Umbilical cord (tissue), 2 donors: Measurements from ENCODE around the gene CMBL. TPM values are rescaled to one million over a fixed set of nuclear protein-coding genes. Genes with fewer than 3 reads are reported as not detected.
"Not testable (repeated sequence)": the region's sequence is repeated elsewhere in the genome, so short reads cannot be mapped to it uniquely, and the experiment has no call there.

Source experiments
- DNase-seq: peaks from one replicate; pipeline ENCODE4 v3.0.0-alpha.2; 2015; ENCODE audit warnings: low spot score
- total RNA-seq: library from RNA; depleted of rRNA; stranded (reverse); fragments of >200 nt; gene quantifications from one replicate; pipeline ENCODE4 v1.2.3, GENCODE V29; 2014; ENCODE audit warnings: low replicate concordance; ENCODE audit not compliant: insufficient read depth

Gene CMBL
- total RNA-seq, 1 donor from 2014 or later = 3.9 TPM

DNA sequence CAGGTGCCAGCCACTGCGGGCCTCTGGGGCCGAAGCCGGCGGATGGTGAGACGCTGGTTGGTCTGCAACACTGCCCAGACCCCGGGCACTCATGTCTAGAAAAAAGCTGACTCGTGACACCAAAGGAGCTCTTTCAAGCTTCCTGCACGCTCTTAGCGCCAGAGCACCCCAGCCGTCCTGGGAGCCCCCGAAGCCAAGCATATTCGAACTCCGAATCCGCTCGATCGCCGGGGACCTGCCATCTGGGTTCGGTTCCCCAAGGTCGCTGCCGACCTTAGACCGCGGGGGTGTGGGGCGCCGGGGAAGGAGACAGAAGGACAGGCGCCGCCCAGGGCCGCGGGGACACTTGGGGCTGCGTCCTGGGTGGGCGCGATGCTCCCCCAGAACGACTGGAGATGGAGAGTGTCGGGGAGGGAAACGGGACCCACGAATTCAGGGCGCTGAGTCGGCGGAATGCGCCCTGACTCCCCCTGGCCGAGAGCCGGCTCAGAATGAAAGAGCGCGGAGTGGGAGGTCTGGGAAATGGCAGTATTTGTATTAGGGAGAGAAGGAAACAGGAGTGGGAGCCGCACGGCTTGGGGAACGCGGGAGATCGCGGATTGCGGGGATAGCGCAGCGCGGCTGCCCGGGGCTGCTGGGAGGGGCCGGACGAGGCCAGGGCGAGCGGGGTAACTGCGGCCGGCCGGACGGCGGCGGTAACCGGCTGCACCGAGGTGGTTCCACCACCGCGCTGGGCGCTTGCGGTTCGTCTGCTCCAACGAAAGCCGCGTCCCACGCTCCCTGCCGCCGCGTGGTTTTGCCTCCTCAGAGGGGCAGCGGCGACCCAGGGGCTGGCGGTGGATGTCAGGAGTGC lies 25.7 kb upstream of the CMBL start:
- no peak for DNase-seq

DNA sequence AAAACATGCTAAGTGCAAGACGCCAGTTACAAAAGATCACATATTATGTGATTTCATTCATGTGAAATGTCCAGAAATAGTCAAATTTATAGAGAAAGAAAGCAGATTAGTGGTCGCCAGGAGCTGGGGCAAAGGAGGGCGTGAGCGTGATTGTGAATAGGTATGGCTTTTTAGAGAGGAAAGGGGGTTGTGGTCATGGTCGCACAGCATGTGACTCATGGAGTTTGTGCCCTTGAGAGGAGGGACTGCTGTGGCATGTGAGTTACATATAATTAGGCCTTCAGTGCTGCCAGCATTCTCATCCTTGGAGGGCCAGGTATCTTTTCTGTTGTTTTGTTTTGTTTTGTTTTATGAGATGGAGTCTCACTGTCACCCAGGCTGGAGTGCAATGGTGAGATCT lies 24.6 kb upstream of the CMBL start:
- DNase-seq = no peak

DNA sequence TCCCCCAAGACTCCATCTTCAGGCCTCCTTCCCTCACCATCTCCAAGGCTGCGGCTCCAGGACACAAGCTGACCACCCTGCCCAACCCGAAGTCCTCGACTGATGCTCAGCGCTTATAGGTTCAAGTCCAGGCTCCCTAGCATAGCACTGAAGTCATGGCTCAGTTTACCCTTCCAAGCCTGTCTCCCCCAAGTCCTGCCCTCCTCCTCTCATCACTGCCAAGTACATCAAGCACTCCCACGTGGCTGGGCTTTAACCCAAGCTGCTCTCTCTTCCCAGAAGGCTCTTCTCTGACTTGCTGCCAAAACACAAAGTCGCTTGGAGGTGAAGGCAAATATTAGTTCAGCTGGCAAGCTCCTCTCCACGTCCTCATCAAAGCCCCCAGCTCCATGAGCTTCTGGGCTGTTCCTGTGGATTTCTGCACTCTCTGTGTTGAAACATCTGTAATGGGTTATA lies 23.7 kb upstream of the CMBL start:
- DNase-seq = peak; percentile 83

DNA sequence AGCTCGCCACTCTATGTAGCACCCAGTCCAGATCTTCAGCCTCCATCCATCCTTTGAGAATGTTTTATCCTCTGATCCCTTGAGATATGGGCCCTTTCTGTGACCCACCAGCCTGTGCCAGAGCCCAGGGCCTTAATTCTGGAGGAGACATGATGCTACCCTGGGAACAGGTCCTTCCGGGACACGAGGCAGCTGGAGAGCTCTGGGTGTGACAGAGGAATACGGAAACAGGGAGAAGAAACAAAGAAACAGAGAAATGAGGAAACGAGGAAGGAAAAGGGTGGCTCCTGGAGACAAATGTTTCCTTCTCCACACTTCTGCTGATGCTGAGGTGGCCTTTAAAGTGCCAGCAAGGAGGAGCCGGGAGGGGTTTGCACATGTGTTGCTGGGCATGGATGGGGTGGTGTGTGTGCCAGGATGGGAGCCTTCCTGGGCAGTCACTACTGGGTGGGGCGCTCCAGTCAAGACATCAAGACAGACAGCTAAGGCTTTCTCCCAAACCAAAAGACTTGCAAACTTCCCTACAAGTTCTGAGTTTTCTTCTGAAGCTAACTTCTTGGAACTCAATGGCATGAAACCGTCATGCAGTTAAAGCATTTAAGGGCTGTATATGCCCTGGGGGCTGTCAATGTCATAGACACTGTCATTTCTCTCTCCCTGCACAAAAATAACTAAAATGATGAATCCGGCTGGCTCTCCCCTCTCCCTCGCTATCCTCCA lies 23.0 kb upstream of the CMBL start:
- no peak for DNase-seq

DNA sequence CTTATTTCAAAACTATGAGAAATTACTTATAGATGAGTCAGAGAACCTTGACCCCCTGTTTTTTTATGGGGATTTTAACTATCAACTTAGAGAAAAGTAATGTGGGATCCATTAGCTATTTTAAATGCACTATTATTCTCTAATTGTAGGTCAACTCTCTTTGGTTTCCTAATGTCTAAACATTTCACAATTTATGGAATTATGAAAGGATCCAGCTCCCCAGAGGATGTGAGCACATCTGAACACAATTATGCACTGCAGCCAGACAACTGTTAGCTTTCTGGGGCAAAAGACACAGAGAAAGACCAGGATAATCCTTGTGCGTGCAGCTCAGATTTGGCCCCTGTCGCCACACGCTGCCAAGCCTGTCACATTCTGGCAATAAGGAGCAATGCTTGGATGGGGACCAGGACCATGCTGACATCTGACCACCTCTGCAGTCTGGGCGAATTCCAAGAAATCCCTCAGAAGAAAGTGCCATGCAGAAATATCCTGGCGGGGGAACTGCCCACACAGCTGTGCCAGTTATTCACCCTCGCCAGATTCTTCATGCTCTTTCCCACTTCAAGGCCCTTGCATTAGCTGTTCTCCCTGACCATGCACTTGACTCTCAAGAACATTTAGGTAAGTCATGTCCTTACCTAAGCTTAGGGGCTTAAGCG lies 22.2 kb upstream of the CMBL start:
- DNase-seq = peak; percentile 56

DNA sequence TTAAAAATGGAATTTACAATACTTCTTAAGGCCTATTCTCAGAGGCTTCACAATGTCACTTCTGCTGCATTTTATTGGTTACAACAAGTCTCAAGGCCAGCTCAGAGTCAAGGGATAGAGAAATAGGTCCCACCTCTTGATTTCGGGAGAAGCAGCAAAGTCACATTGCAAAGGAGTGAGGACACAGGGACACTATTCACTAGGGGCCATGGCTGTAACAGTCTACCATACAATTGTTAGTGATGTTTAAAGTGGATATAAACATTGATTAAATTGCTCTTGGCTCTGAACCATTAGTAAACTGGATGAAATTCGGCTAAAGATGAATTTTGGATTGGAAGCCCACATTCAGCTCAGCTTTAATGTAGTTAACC lies 21.7 kb upstream of the CMBL start:
- DNase-seq = no peak

DNA sequence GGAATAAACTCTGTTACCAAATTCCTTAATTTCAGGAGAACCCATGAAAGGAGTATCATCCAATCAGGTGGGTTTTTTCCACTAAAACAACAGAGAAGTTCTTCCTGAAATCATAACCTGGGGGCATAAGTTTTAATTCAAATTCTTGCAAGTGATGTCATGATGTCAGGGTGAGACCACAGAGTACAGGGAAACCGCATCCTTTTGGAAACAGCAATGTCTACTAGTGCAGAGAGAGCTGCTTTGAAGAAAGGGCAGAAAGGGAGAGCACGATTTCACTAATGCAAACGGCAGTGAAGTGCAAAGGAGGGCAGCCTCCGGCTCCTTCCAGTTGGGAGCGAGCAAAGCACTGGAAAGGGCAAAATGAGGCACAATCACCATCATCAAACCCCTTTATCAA lies 20.6 kb upstream of the CMBL start:
- DNase-seq = no peak

DNA sequence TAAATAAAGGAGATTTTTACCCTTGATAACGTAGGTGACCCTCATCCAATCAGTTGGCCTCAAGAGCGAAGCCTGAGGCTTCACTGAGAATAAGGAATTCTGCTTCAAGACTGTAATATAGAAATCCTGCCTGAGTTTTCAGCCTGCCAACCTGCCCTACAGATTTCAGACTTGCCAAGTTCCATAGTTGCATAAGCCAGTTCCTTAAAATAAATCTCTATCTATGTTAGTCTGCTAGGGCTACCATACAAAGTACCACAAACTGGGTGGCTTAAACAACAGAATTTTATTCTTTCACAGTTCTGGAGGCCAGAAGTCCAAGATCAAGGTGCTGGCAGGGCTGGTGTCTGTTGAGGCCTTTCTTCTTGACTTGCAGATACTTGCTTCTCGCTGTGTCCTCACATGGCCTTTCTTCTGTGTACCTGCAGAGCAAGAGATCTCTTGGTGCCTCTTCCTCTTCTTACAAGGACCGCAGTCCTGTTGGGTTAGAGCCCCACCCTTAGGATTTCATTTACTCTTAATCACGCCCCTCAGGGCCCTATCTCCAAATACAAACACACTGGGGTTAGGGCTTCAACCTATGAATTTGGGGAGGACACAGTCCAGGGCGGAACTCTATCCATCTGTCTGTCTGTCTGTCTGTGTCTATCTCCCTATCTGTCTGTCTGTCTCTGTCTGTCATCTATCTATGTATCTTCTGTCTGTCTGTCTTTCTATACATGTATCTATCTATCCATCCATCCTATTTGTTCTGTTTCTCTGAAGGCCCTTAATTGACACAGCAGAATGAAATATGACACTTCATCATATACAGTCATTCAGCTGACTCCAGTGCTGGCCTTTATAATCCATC lies 17.0 kb upstream of the CMBL start:
- no peak for DNase-seq

DNA sequence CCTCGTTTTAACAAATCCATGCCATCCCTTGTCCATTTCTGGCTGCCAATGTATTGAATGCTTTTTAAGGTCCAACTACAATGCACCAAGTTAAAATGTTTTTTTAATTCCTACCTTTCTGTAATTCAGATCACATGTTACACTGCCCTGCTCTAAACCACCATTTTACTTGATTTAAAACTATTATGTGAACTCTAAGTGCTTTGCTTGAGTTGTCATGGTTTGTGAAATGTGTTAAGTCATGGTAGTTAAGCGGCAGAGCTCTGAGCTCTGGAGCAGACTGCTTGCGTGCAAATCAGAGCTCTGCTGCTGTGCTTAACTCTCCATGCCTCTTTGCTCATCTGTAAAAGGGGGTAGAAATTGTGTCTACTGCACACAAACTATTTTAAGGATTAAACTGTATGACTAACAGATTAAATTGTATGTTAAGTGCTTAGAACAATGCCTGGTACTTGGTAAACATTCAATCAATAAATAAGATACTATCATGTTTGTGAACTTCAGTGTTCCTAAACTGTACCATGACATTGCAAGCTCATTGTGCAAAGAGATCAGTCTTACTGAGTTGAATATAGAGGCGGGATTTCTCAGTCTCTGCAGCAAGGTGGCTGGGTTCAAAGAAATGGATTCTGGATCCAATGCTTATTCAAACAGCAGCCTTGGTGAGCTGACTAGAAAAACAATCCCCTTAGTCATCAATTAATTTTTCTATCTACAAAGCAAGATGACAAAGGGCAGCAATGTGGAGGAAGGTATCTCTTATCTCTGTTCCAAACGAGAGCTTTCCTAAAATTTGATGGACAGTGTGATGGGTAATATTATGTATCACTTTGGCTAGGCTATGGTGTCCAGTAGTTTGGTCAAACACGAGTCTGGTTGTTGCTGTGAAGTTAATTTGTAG lies 16.1 kb upstream of the CMBL start:
- DNase-seq = peak; percentile 14

DNA sequence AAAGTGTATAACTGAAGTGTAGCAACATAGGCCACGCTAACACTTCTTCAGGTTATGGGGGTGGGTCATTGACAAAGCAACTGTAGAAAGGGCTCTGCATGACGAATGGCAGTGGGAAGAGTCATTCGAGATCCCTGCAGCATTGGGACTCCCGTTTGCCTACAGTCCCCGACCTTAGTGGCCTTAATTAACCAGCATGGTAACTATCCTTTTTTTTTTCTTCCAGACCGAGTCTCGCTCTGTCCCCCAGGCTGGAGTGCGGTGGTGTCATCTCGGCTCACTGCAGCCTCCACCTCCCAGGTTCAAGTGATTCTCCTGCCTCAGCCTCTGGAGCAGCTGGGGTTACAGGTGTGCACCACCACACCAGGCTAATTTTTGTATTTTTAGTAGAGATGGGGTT lies 14.2 kb upstream of the CMBL start:
- no peak for DNase-seq

DNA sequence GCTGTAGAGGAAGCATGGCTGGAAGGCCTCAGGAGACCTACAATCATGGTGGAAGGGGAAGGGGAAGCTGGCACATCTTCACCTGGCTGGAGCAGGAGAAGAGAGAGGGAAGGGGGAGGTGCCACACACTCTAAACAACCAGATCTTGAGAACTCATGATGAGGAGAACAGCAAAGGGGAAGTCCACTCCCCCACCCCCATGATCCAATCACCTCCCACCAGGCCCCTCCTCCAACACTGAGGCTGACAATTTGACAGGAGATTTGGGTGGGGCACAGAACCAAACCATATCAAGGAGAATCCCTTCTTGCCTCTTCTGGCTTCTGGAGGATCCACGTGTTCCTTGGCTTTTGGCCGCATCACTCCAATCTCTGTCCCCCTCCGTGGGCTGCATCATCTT lies 13.1 kb upstream of the CMBL start:
- DNase-seq = no peak

DNA sequence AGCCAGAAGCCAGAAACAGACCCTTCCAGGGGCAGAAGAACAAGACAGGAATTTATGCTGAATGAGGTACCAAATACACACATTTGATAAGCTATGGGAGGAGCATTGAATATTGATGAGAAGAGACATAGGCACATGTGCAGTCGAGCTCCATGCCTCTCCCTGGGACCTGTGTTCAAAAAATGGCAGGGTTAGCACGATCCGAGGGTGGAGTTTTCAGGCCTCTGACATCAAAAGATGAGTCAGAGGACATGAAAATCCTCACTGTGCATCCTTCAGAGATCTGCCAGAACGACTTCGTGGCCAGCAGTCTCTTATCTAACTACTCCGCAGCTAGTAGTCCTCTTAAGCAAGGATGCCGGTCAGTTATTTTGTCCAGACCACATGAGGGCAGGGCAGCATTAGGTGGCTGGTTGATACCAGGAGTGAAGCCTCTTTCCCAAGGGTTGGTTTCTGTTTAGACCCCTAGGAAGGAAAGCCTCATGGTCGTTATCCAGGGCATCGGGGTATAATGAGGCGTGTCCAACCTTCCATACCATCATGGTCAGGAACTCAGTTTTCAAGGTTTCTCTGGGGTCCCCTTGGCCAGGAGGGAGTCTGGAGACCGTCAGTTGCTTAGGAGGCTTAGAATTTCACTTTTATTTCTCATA lies 11.6 kb upstream of the CMBL start:
- peak; percentile 83 for DNase-seq

DNA sequence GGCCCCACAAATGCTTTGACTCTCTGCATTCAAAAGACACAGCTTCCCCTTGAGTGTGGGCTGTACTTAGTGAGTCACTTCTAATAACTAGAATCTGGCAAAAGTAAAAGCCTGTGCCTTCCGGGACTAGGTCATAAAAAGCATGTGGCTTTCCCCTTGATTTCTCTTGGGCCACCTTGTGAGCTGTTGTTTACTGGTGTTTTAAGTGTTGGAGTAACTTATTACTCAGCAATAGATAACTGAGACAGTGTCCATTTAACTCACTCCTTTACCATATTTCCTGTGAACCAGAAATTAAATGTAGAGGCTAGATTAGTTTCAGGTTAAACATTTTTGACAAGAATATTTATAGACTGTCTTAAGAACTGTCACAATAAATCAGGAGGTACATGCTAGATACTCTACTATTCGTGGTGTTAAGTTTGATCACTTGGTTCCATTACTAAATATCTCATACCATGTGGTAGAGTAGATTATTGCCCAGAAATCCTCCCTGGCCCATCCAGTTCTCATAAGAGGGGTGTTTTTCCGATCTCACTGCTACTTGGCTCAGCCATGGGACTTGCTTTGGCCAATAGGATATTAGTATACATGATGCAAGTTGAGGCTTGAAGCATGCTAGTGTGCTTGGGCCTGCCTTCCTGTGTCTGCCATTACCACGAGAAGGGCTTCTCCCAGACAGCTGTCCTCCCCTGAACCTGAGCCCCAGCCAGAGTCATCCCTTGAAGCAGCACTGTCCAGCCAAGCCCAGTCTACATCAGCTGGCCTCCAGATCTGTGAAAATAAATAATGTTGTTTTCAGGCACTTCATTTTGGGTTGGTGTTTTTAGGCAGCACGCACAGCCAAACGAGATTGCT lies 10.4 kb upstream of the CMBL start:
- no peak for DNase-seq

DNA sequence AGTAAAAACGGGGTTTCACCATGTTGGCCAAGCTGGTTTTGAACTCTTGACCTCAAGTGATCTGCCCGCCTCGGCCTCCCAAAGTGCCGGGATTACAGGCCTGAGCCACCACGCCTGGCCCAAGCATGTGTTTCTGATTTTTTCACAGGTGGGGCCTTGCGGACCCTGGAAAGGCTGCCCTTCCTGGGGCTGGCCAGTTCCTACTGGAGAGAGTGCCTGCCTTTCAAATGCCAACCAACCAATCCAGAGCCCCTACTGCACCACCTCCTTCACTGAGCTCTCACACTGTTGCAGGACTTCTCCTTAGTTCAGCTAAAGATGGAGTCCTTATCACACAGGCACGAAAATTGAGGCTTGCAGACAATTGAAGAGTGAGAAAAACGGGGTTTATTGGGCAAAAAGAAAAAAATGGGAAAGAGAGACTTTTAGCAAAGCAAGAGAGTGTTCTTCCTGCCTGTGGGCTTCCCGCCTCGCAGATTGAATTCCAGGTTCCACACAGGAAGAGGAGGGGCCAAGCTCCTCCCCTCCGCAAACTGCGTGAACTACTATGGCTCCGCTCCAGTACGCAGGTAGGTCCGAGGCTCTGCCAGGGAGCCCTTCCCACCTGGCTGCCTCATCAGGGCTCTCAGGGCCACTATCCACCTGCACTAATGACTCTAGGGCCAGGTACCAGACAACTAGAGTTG lies 8.3 kb upstream of the CMBL start:
- no peak for DNase-seq

DNA sequence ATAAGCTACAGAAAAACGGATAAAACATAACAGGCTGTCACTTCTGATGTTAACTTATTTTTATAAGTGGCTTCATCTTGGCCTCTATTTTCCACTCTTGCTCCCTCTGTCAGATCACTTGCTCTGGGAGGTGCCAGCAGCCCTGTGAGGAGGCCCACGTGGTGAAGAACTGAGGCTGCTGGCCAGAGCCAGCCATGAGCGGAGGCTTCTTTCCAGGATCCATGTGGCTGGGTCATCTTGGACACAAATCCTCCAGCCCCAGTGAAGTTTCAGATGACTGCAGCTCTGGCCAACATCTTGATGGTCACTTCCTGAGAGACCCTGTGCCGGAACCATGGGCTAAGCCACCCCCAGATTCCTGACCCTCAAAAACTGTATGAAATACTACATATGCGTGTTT lies 7.5 kb upstream of the CMBL start:
- DNase-seq = no peak

DNA sequence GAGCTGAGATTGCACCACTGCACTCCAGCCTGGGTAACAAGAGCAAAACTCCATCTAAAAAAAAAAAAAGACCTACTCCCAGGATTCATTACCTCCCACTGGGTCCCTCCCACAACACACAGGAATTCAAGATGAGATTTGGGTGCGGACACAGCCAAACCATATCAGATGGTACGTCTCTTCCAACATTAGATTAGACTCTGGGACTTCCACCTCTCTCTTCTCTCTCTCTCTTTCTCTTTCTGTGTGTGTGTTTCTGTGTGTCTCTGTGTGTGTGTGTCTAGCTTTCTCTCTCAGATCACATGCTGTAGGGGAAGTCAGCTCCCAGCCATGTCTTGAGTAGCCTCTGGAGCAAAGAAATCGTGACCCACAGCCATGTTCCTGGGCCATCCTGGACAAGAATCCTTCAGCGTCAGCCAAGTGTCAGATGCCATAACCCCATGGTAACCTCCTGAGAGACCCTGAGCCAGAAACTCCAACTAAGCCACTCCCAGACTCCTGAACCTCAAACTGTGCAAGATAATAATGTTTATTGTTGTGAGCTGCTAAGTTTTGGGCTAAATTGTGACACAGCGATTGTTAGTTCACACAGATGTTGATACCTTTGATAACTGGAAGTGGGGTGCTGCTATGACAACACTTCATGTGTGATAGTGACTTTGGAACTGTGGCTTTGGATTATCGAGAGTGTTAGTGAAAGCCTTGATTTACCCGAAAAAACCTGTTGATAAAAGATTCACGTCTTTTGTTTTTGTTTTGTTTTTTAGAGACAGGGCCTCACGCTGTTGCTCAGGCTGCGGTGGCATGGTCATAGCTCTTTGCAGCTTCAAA lies 4.1 kb upstream of the CMBL start:
- no peak for DNase-seq

DNA sequence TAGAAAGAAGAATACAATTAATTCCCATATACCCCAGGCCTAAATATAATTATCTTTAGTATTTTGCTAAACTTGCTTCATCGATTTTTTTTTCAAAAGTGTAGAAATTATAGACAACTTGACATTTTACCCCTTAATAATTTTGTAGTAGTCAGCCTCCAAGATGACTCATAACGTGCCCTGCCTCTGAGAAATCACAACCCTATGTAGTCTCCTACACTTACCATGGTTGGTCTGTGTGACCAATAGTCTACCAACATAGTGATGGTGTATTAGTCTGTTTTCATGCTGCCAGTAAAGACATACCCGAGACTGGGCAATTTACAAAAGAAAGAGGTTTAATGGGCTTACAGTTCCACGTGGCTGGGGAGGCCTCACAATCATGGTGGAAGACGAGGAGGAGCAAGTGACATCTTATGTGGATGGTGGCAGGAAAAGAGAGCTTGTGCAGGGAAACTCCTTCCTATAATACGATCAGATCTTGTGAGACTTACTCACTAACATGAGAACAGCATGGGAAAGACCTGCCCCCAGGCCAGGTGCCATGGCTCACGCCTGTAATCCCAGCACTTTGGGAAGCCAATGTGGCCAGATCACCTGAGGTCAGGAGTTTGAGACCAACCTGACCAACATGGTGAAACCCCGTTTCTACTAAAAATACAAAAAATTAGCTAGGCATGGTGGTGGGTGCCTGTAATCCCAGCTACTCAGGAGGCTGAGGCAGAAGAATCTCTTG lies 3.3 kb upstream of the CMBL start:
- not testable (repeated sequence) for DNase-seq
